CD14-positive monocyte (primary cell): ENCODE measurements around the gene RSKR. TPM values are rescaled to one million over a fixed set of nuclear protein-coding genes. Genes with fewer than 3 reads are reported as not detected.

Source experiments
- DNase-seq, 3 donors: peaks; one replicate each; pipeline ENCODE4 v3.0.0-alpha.2; 2011 to 2022
- H2AFZ ChIP-seq: 2 replicates; pipeline ENCODE4 v1.6.0; 2012; ENCODE audit warnings: mild to moderate bottlenecking, low read depth, low read length, inconsistent platforms; ENCODE audit not compliant: insufficient read depth, poor library complexity, severe bottlenecking
- H3K27ac ChIP-seq, 2 donors: 1 replicate in 1 of 2; 2 replicates in 1 of 2; pipeline ENCODE4 v1.5.1; 2012 to 2013; ENCODE audit warnings: low read length in 2 of 2, control low read depth in 1 of 2, inconsistent platforms in 1 of 2, low read depth in 1 of 2, mild to moderate bottlenecking in 1 of 2
- H3K27me3 ChIP-seq, 2 donors: one replicate each; pipeline versions ENCODE4 v1.6.0 to v1.6.1; 2011 to 2013; ENCODE audit warnings: low read length in 2 of 2; ENCODE audit not compliant: control insufficient read depth in 2 of 2, insufficient read depth in 2 of 2
- H3K36me3 ChIP-seq, 2 donors: replicated peaks in 1 of 2; 1 replicate in 1 of 2; 2 replicates in 1 of 2; pipeline versions ENCODE4 v1.5.1 to v1.6.1; 2012 to 2013; ENCODE audit warnings: low read length in 2 of 2, control low read depth in 1 of 2, inconsistent platforms in 1 of 2, mild to moderate bottlenecking in 1 of 2; ENCODE audit not compliant: insufficient read depth in 2 of 2, control insufficient read depth in 1 of 2
- H3K4me1 ChIP-seq, 2 donors: 1 replicate in 1 of 2; 2 replicates in 1 of 2; pipeline versions ENCODE4 v1.5.1 to v1.6.1; 2012 to 2013; ENCODE audit warnings: low read length in 2 of 2, control low read depth in 1 of 2, inconsistent platforms in 1 of 2, mild to moderate bottlenecking in 1 of 2, moderate library complexity in 1 of 2; ENCODE audit not compliant: insufficient read depth in 2 of 2, control insufficient read depth in 1 of 2
- H3K4me2 ChIP-seq: replicated peaks from 2 replicates; pipeline ENCODE3; 2012; ENCODE audit warnings: low read length, moderate library complexity, mild to moderate bottlenecking; ENCODE audit not compliant: poor library complexity, severe bottlenecking; ENCODE audit errors: extremely low read depth
- H3K4me3 ChIP-seq, 3 experiments: fragments of 200-600 bp in 1 of 3; sonication (generic) in 1 of 3; replicated peaks in 1 of 3; 1 replicate in 2 of 3; 2 replicates in 1 of 3; pipeline ENCODE4 v1.5.1; 2011 to 2013; ENCODE audit warnings: low read length in 3 of 3, mild to moderate bottlenecking in 3 of 3, control low read depth in 2 of 3, low read depth in 2 of 3, inconsistent platforms in 1 of 3, moderate library complexity in 1 of 3
- H3K79me2 ChIP-seq: 2 replicates; pipeline ENCODE4 v1.6.0; 2012; ENCODE audit warnings: mild to moderate bottlenecking, control low read depth, inconsistent platforms, low read length, moderate library complexity; ENCODE audit not compliant: insufficient read depth
- H3K9ac ChIP-seq: 2 replicates; pipeline ENCODE4 v1.6.0; 2017; ENCODE audit warnings: low read length, mild to moderate bottlenecking; ENCODE audit not compliant: insufficient read depth, poor library complexity, severe bottlenecking
- H3K9me3 ChIP-seq, 2 donors: replicated peaks in 1 of 2; 1 replicate in 1 of 2; 2 replicates in 1 of 2; pipeline versions ENCODE4 v1.5.1 to v1.6.1; 2012 to 2013; ENCODE audit warnings: low read length in 2 of 2, control low read depth in 1 of 2; ENCODE audit not compliant: control insufficient read depth in 1 of 2, insufficient read depth in 1 of 2
- H4K20me1 ChIP-seq: 2 replicates; pipeline ENCODE4 v1.6.0; 2012; ENCODE audit warnings: mild to moderate bottlenecking, low read length, control low read depth, moderate library complexity; ENCODE audit not compliant: insufficient read depth
- H3K27ac Mint-ChIP-seq, 7 donors: one replicate each; pipeline ENCODE4 v1.8.0; 2020; ENCODE audit warnings: mild to moderate bottlenecking in 7 of 7, mixed read lengths in 7 of 7, moderate library complexity in 6 of 7, inconsistent platforms in 2 of 7
- H3K27me3 Mint-ChIP-seq, 3 donors: one replicate each; pipeline ENCODE4 v1.8.0; 2021 to 2022; ENCODE audit warnings: low read depth in 3 of 3, mild to moderate bottlenecking in 3 of 3, mixed read lengths in 3 of 3, moderate library complexity in 3 of 3, inconsistent platforms in 1 of 3
- H3K36me3 Mint-ChIP-seq, 2 donors: one replicate each; pipeline ENCODE4 v1.8.0; 2020; ENCODE audit warnings: mixed read lengths in 2 of 2, inconsistent platforms in 1 of 2, mild to moderate bottlenecking in 1 of 2
- H3K4me1 Mint-ChIP-seq: one replicate; pipeline ENCODE4 v1.8.0; 2020; ENCODE audit warnings: mild to moderate bottlenecking, mixed read lengths
- H3K4me3 Mint-ChIP-seq, 2 donors: one replicate each; pipeline ENCODE4 v1.8.0; 2020; ENCODE audit warnings: mild to moderate bottlenecking in 2 of 2, mixed read lengths in 2 of 2, moderate library complexity in 1 of 2
- H3K9me3 Mint-ChIP-seq, 7 donors: one replicate each; pipeline ENCODE4 v1.8.0; 2020 to 2022; ENCODE audit warnings: mixed read lengths in 7 of 7, mild to moderate bottlenecking in 6 of 7, moderate library complexity in 6 of 7, inconsistent platforms in 2 of 7
- CTCF ChIP-seq: fragments of 200-600 bp; IDR thresholded peaks from one replicate; pipeline ENCODE4 v1.8.0; 2022; ENCODE audit warnings: antibody characterized with exemption, mild to moderate bottlenecking
- WGBS: methylation state at CpG from one replicate; pipeline ENCODE4 v1.1.5; 2013; ENCODE audit warnings: missing lambda C conversion rate; ENCODE audit not compliant: insufficient coverage; 5-methylcytosine and 5-hydroxymethylcytosine counted together
- intact Hi-C, 2 donors: fragments of 100-400 bp; cut with micrococcal nuclease; formaldehyde crosslinking; loops; one replicate each; pipeline versions ENCODE4 v1.15.0 to v1.15.1; 2023
- polyA plus RNA-seq, 3 donors: library from polyadenylated mRNA; depleted of rRNA in 1 of 3; unstranded in 2 of 3; stranded (reverse) in 1 of 3; fragments of 300-500 nt in 2 of 3; fragments of >200 nt in 1 of 3; fragmentation: Illumina TruSeq in 2 of 3; gene quantifications; 1 replicate in 2 of 3; 2 replicates in 1 of 3; pipeline ENCODE4 v1.2.3, GENCODE V29; 2012 to 2021

Gene RSKR
- polyA plus RNA-seq, 3 donors = 33.2 TPM; not detected in 2

- Mint-ChIP-seq H3K27ac (peak overlapping the region; percentile 96 to 99 (median 97)), H3K36me3 (peaks cover 4 to 9% of the 10 kb centered on the region in 2 donors), H3K4me3 (peak overlapping the region; percentile 91 to 94), H3K27me3 (peaks cover 0 to 3% (median 0%) of the 10 kb centered on the region in 3 donors), H3K4me1 (peaks cover 26% of the 10 kb centered on the region), H3K9me3 (peaks cover 0 to 2% (median 0%) of the 10 kb centered on the region in 7 donors)
- intact Hi-C loops = loop anchor here in 1 of 2 donors (1.0 kb wide), 1 partner anchor 28 kb away; the partner anchor contains the start of gene PIGS
- H4K20me1 ChIP-seq = no peaks in the 10 kb centered on the region
- no peak for TF ChIP-seq CTCF
- peak overlapping the region; percentile 85 for H2AFZ ChIP-seq
- peak; percentile 83 to 93 (median 86) for DNase-seq
- no peaks in the 10 kb centered on the region for H3K36me3 ChIP-seq
- H3K27ac ChIP-seq = peak overlapping the region; percentile 87 to 100
- 10% methylated on average over 27 of the region's 40 CpGs for WGBS
- peak overlapping the region; percentile 62 to 82 (median 69) for H3K4me3 ChIP-seq
- no peaks in the 10 kb centered on the region for H3K27me3 ChIP-seq
- peaks cover 39% of the 10 kb centered on the region for H3K79me2 ChIP-seq
- H3K4me2 ChIP-seq = peak overlapping the region; percentile 87
- H3K9ac ChIP-seq = peak overlapping the region; percentile 99
- no peaks in the 10 kb centered on the region for H3K9me3 ChIP-seq
- H3K4me1 ChIP-seq = peaks cover 20 to 25% of the 10 kb centered on the region in 2 donors
These were observed 14.4 kb downstream of the RSKR start for GRCh38 chr17:28599311-28600184.

GRCh38 chr17:28598799-28599310 is 15.1 kb downstream of the RSKR start, which contains the start of gene SPAG5:
Gene SPAG5 (minus strand): TSS chr17:28599025. CDS start chr17:28598946, 79 bp downstream.
- H3K79me2 ChIP-seq = peaks cover 44% of the 10 kb centered on the region
- TF ChIP-seq CTCF = no peak
- Mint-ChIP-seq H3K36me3 (peaks cover 4 to 7% of the 10 kb centered on the region in 2 donors), H3K4me1 (peaks cover 26% of the 10 kb centered on the region), H3K4me3 (peak within 1 kb of the TSS; percentile 91 to 94), H3K27ac (peak within 1 kb of the TSS; percentile 96 to 99 (median 97)), H3K9me3 (peaks cover 0 to 2% (median 0%) of the 10 kb centered on the region in 7 donors), H3K27me3 (peaks cover 0 to 3% (median 0%) of the 10 kb centered on the region in 3 donors)
- no peaks in the 10 kb centered on the region for H4K20me1 ChIP-seq
- peaks cover 20 to 25% of the 10 kb centered on the region in 2 donors for H3K4me1 ChIP-seq
- H3K4me3 ChIP-seq = peak within 1 kb of the TSS; percentile 62 to 82 (median 69)
- H3K27ac ChIP-seq = peak within 1 kb of the TSS; percentile 87 to 100
- peak within 1 kb of the TSS; percentile 85 for H2AFZ ChIP-seq
- no peaks in the 10 kb centered on the region for H3K27me3 ChIP-seq
- H3K9ac ChIP-seq = peak within 1 kb of the TSS; percentile 99
- no peaks in the 10 kb centered on the region for H3K9me3 ChIP-seq
- WGBS = under 1% methylated on average over 39 of the region's 44 CpGs
- intact Hi-C loops = loop anchor here in 1 of 2 donors (1.0 kb wide), 1 partner anchor 28 kb away; the partner anchor contains the start of gene PIGS
- DNase-seq = peak; percentile 92 to 93 (median 93)
- peak within 1 kb of the TSS; percentile 87 for H3K4me2 ChIP-seq
- H3K36me3 ChIP-seq = no peaks in the 10 kb centered on the region
